Tibial artery (tissue), 4 donors: ENCODE data around the gene FAM117A.

ENCODE experiments used
- DNase-seq, 2 donors: peaks; one replicate each; pipeline ENCODE4 v3.0.0-alpha.2; 2019
- H3K27ac ChIP-seq, 2 donors: fragments of 200-600 bp; sonication (generic) in 1 of 2; 1 replicate in 1 of 2; 2 replicates in 1 of 2; pipeline ENCODE4 v1.5.1; 2018 to 2019; ENCODE audit warnings: mild to moderate bottlenecking in 1 of 2
- H3K27me3 ChIP-seq, 2 donors: fragments of 200-600 bp; sonication (generic) in 1 of 2; one replicate each; pipeline versions ENCODE4 v1.5.1 to v1.6.0; 2016 to 2019
- H3K36me3 ChIP-seq, 3 donors: fragments of 200-600 bp; sonication (generic) in 2 of 3; one replicate each; pipeline ENCODE4 v1.5.1; 2016 to 2019; ENCODE audit warnings: mild to moderate bottlenecking in 2 of 3
- H3K4me1 ChIP-seq, 4 donors: fragments of 200-600 bp; sonication (generic) in 2 of 4; 1 replicate in 3 of 4; 2 replicates in 1 of 4; pipeline ENCODE4 v1.5.1; 2016 to 2019
- H3K4me3 ChIP-seq, 2 donors: fragments of 200-600 bp; sonication (generic) in 1 of 2; 1 replicate in 1 of 2; 2 replicates in 1 of 2; pipeline ENCODE4 v1.5.1; 2018 to 2019; ENCODE audit warnings: mild to moderate bottlenecking in 2 of 2
- H3K9me3 ChIP-seq, 3 donors: fragments of 200-600 bp; sonication (generic) in 1 of 3; one replicate each; pipeline ENCODE4 v1.5.1; 2016 to 2019
- intact Hi-C: fragments of 100-400 bp; cut with DNase I; formaldehyde crosslinking; loops from one replicate; pipeline ENCODE4 v1.15.0; 2023; ENCODE audit warnings: low total_unique reads
- TF ChIP-seq, protein P1 (sequence below), 2 experiments: fragments of 200-600 bp in 1 of 2; fragments of 450-650 bp in 1 of 2; IDR thresholded peaks; one replicate each; pipeline ENCODE4 v1.5.1; 2017 to 2019; ENCODE audit warnings: antibody characterized with exemption in 2 of 2, mild to moderate bottlenecking in 1 of 2, moderate library complexity in 1 of 2

The FAM117A gene

DNA sequence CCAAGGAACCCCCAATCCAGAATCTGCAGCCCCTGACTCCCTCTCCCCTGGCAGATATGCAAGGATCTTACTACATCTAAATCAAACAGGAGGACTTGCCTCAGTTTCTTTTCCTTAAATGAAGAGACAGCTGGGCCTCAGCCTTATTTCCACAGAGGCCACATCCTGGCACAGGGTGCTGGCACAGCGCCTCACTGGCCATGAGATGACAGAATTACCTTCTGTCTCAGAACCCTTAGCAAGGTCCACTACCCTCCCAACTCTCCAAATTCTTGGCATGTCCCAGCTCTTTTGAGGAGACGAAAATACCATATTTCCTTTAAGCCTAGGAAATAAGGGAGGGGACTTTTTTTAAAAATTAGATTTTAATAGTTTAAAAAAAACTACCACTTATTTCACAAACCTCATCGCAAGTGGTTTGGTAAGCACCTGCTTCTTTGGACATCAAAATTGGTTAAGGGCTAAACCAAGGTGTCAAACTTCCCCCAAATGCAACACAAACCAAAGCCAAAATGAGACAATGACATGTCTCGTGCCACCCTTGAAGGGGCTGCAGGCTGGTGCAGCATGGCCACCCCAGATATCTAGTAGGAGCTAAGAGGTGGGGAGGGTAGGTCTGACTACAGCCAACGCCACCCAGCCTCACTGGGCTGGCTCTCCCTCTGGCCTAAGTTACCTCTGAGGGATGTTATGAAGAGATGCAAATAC is 25.3 kb downstream of the FAM117A start:
- intact Hi-C loops: no loop called here
- Histone ChIP-seq H3K36me3 (no peaks in the 10 kb centered on the region), H3K4me3 (no peak overlapping the region), H3K27ac (peak overlapping the region; percentile 95), H3K9me3 (no peaks in the 10 kb centered on the region), H3K27me3 (no peaks in the 10 kb centered on the region), H3K4me1 (peaks cover 0 to 54% (median 51%) of the 10 kb centered on the region in 4 donors)
- no peak for DNase-seq
- TF ChIP-seq, protein P1, sequence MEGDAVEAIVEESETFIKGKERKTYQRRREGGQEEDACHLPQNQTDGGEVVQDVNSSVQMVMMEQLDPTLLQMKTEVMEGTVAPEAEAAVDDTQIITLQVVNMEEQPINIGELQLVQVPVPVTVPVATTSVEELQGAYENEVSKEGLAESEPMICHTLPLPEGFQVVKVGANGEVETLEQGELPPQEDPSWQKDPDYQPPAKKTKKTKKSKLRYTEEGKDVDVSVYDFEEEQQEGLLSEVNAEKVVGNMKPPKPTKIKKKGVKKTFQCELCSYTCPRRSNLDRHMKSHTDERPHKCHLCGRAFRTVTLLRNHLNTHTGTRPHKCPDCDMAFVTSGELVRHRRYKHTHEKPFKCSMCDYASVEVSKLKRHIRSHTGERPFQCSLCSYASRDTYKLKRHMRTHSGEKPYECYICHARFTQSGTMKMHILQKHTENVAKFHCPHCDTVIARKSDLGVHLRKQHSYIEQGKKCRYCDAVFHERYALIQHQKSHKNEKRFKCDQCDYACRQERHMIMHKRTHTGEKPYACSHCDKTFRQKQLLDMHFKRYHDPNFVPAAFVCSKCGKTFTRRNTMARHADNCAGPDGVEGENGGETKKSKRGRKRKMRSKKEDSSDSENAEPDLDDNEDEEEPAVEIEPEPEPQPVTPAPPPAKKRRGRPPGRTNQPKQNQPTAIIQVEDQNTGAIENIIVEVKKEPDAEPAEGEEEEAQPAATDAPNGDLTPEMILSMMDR (IDR thresholded peaks at IDR 0.05): no peak

DNA sequence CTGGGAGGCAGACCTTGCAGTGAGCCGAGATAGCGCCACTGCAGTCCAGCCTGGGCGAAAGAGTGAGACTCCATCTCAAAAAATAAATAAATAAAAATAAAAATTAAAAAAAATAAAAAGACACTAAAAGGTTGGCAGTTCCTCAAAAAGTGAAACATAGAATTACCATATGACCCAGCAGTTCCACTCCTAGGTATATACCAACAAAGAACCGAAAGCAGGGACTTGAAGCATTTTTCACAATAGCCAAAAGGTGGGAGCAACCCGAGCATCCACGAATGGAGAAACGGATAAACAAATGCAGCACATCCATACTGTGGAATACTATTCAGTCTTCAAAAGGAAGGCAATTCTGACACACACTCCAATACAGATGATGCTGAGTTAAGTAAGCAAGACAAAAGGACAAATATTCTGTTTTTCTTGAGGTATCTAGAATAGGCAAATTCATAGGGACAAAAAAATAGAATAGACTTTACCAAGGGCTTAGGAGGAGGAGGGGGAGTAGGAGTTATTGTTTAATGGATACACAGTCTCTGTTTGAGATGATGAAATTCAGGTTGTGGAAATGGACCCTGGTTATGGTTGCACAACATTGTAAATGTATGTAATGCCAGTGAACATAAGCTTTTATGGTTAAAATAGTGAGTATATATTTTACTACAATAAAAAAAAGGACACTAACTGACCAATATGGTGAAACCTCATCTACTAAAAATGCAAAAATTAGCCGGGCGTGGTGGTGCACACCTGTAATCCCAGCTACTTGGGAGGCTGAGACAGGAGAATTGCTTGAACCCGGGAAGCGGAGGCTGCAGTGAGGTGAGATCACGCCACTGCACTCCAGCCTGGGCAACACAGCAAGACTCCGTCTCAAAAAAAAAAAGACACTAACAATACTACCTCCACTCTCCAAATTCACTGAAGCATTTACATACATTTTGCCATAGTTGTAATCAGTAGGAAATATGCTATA is 29.1 kb downstream of the FAM117A start:
- no peak overlapping the region for H3K4me3 ChIP-seq
- DNase-seq: no peak
- no peaks in the 10 kb centered on the region for H3K9me3 ChIP-seq
- TF ChIP-seq, protein P1 (IDR thresholded peaks at IDR 0.05): no peak
- H3K27me3 ChIP-seq: no peaks in the 10 kb centered on the region
- no peak overlapping the region for H3K27ac ChIP-seq
- H3K4me1 ChIP-seq: peaks cover 0 to 52% (median 36%) of the 10 kb centered on the region in 4 donors
- H3K36me3 ChIP-seq: no peaks in the 10 kb centered on the region
- intact Hi-C loops: no loop called here

DNA sequence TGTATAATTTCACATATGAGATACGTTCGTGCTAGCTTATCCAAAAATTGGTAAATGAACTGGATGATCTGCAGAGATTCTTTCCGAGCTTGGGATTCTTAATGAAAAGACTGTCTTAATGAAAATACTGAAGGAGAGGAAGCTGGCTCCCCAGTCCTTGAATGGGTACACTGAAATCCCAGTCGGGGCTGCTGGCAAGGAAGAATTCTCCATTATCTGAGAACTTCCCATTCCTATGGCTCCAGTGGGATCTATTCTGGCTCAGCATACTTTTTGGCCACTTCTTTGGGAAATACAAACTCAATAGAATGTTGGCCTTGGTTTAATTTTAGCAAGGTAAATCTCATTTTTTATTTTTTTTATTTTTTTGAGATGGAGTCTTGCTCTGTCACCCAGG is 32.5 kb downstream of the FAM117A start:
- intact Hi-C loops: no loop called here
- no peaks in the 10 kb centered on the region for H3K36me3 ChIP-seq
- H3K27ac ChIP-seq: peak overlapping the region; percentile 79 to 80
- TF ChIP-seq, protein P1 (IDR thresholded peaks at IDR 0.05): no peak
- peaks cover 0 to 62% (median 41%) of the 10 kb centered on the region in 4 donors for H3K4me1 ChIP-seq
- DNase-seq: no peak
- H3K4me3 ChIP-seq: no peak overlapping the region
- H3K9me3 ChIP-seq: no peaks in the 10 kb centered on the region
- no peaks in the 10 kb centered on the region for H3K27me3 ChIP-seq

DNA sequence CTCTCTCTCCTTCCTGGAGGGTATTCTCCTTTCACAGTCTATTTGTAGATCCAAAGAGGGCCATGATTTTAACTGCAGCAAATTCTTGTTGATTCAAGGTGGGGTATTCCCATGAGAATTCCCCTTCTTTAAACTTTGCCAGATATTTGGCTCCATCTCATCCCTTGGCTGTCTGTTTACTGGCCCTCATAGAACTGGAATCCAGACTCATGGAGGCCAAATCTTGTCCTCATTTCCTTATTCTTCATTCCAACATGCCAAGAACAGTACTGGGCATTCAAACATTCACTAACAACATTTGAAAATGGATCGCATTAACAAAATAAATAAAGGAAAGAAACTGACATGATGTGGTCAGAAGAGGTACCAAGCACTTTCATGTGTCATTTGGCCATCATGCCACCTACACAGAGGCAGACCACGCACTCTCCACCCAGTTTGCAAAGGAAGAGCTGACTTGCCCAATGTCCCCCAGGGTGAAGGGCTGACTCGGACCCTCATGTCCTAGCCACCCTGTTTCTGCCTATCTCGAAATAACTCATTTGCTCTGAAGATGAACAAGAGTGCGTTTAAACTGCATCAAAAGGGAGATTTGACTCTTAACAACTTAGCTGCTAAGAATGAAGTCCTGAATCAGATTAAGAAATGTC is 33.0 kb downstream of the FAM117A start:
- peak overlapping the region; percentile 79 to 80 for H3K27ac ChIP-seq
- no peak for DNase-seq
- H3K36me3 ChIP-seq: no peaks in the 10 kb centered on the region
- no peaks in the 10 kb centered on the region for H3K27me3 ChIP-seq
- TF ChIP-seq, protein P1 (IDR thresholded peaks at IDR 0.05): no peak
- H3K9me3 ChIP-seq: no peaks in the 10 kb centered on the region
- intact Hi-C loops: no loop called here
- peaks cover 0 to 62% (median 41%) of the 10 kb centered on the region in 4 donors for H3K4me1 ChIP-seq
- no peak overlapping the region for H3K4me3 ChIP-seq

DNA sequence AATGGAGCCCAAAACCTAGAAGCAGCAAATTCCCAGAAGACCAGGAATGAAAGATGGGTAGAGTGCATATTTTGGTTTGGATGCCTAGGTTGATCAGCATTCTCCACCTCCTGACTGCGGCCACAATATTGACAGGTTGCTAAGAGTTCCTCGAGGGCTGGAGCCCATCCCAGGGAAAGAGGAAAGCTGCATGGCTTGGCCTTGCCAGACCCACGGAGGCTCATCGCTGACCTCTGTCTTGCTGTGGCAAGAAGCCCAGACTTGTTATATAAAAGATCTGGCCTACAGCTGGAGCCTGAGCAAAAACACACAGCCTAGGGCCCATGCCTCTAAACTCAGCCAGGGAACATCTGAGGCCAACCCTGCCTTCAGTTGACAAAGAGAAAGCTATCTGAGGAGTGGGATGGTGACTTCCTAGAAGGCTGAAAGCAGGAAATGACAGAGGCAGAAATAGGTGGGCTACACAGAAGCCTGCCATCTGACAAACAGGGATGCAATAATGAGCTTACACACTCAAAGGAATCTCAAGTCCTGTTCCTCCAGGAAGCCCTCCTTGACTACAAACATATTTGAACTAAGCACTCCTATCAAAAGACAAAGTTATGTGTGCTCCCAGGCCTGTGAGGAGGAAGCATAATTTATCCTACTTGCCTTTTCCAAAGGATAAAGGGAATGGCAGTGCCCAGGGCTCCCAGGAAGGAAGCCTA is 33.7 kb downstream of the FAM117A start:
- H3K36me3 ChIP-seq: no peaks in the 10 kb centered on the region
- H3K27ac ChIP-seq: peak overlapping the region; percentile 79 to 80
- TF ChIP-seq, protein P1 (IDR thresholded peaks at IDR 0.05): no peak
- intact Hi-C loops: no loop called here
- peaks cover 0 to 62% (median 41%) of the 10 kb centered on the region in 4 donors for H3K4me1 ChIP-seq
- no peaks in the 10 kb centered on the region for H3K9me3 ChIP-seq
- H3K27me3 ChIP-seq: no peaks in the 10 kb centered on the region
- peak; percentile 80 to 94 for DNase-seq
- H3K4me3 ChIP-seq: no peak overlapping the region
